Loucy (cell line): ENCODE measurements around the gene MBNL1.
A peak's percentile ranks its signal among the peaks of the same experiment; 100 is the strongest.

Source experiments
- H2AFZ ChIP-seq: fragments of 200-600 bp; sonication (generic); 2 replicates; pipeline ENCODE4 v1.6.0; 2016; ENCODE audit warnings: antibody characterized with exemption, mild to moderate bottlenecking, low read length, moderate library complexity
- H3F3A ChIP-seq: fragments of 200-600 bp; 2 replicates; pipeline ENCODE4 v1.6.0; 2016; ENCODE audit warnings: antibody characterized with exemption, low read depth, mild to moderate bottlenecking
- H3K27me3 ChIP-seq: fragments of 200-600 bp; sonication (generic); 2 replicates; pipeline ENCODE4 v1.6.1; 2014; ENCODE audit warnings: low read length, mild to moderate bottlenecking; ENCODE audit not compliant: insufficient read depth, poor library complexity, severe bottlenecking
- H3K36me3 ChIP-seq: fragments of 200-600 bp; sonication (generic); 2 replicates; pipeline ENCODE4 v1.6.1; 2016; ENCODE audit warnings: low read length; ENCODE audit not compliant: insufficient read depth
- H3K4me1 ChIP-seq: fragments of 200-600 bp; sonication (generic); 2 replicates; pipeline ENCODE4 v1.5.1; 2014; ENCODE audit warnings: low read length, mild to moderate bottlenecking; ENCODE audit not compliant: insufficient read depth, poor library complexity, severe bottlenecking
- H3K4me2 ChIP-seq: fragments of 200-600 bp; sonication (generic); 2 replicates; pipeline ENCODE4 v1.6.0; 2014; ENCODE audit warnings: antibody characterized with exemption, low read length, low read depth, mild to moderate bottlenecking; ENCODE audit not compliant: poor library complexity, severe bottlenecking
- H3K4me3 ChIP-seq: fragments of 200-600 bp; sonication (generic); 2 replicates; pipeline ENCODE4 v1.5.1; 2014; ENCODE audit warnings: low read length, mild to moderate bottlenecking, mixed read lengths; ENCODE audit not compliant: poor library complexity, severe bottlenecking
- H3K79me2 ChIP-seq: fragments of 200-600 bp; sonication (generic); 2 replicates; pipeline ENCODE4 v1.6.1; 2014; ENCODE audit warnings: low read length; ENCODE audit not compliant: insufficient read depth
- H3K9ac ChIP-seq: fragments of 200-600 bp; sonication (generic); 2 replicates; pipeline ENCODE4 v1.6.0; 2014; ENCODE audit warnings: mild to moderate bottlenecking, low read depth, low read length, moderate library complexity; ENCODE audit not compliant: poor library complexity, severe bottlenecking
- H3K9me2 ChIP-seq: fragments of 200-600 bp; sonication (generic); replicated peaks from 2 replicates; pipeline ENCODE4 v1.6.1; 2016; ENCODE audit warnings: low read depth, low read length, mixed read lengths
- H3K9me3 ChIP-seq: fragments of 200-600 bp; sonication (generic); 2 replicates; pipeline ENCODE4 v1.6.1; 2014; ENCODE audit warnings: mild to moderate bottlenecking, antibody characterized with exemption, low read length, low read depth; ENCODE audit not compliant: insufficient read depth
- H4K20me1 ChIP-seq: fragments of 200-600 bp; sonication (generic); 2 replicates; pipeline ENCODE4 v1.6.0; 2014; ENCODE audit warnings: antibody characterized with exemption, low read length, mild to moderate bottlenecking; ENCODE audit not compliant: insufficient read depth, poor library complexity, severe bottlenecking
- CTCF ChIP-seq: fragments of 200-600 bp; sonication (generic); conservative IDR thresholded peaks from 2 replicates; pipeline ENCODE4 v1.5.1; 2014; ENCODE audit warnings: mild to moderate bottlenecking, antibody characterized with exemption, low read length
- EZH2phosphoT487 ChIP-seq: fragments of 200-600 bp; IDR thresholded peaks from 2 replicates; pipeline ENCODE4 v1.6.1; 2018; ENCODE audit warnings: antibody characterized with exemption, mild to moderate bottlenecking, moderate library complexity, borderline replicate concordance

Gene MBNL1

GRCh38 chr3:152243301-152243711, 25.4 kb upstream of the MBNL1 start:
- H3K4me2 ChIP-seq: peak overlapping the region; percentile 77
- TF ChIP-seq CTCF: no peak
- TF ChIP-seq EZH2phosphoT487: no peak
- H3K27me3 ChIP-seq: no peaks in the 10 kb centered on the region
- H3K9me3 ChIP-seq: no peaks in the 10 kb centered on the region
- peak overlapping the region; percentile 69 for H3K4me3 ChIP-seq
- peaks cover 36% of the 10 kb centered on the region for H3K79me2 ChIP-seq
- peak overlapping the region; percentile 56 for H2AFZ ChIP-seq
- H3K9ac ChIP-seq: peak overlapping the region; percentile 79
- no peaks in the 10 kb centered on the region for H3K36me3 ChIP-seq
- no peaks in the 10 kb centered on the region for H3K9me2 ChIP-seq
- H3K4me1 ChIP-seq: peaks cover 69% of the 10 kb centered on the region
- no peaks in the 10 kb centered on the region for H4K20me1 ChIP-seq
- H3F3A ChIP-seq: peaks cover 22% of the 10 kb centered on the region

- Histone ChIP-seq H3K4me2 (peak overlapping the region; percentile 77), H3K9ac (peak overlapping the region; percentile 79), H3K4me3 (peak overlapping the region; percentile 69), H2AFZ (peak overlapping the region; percentile 56), H3K9me2 (no peaks in the 10 kb centered on the region), H3K27me3 (no peaks in the 10 kb centered on the region), H3F3A (peaks cover 22% of the 10 kb centered on the region), H3K79me2 (peaks cover 36% of the 10 kb centered on the region), H3K36me3 (no peaks in the 10 kb centered on the region), H4K20me1 (no peaks in the 10 kb centered on the region), H3K9me3 (no peaks in the 10 kb centered on the region), H3K4me1 (peaks cover 69% of the 10 kb centered on the region)
- TF ChIP-seq EZH2phosphoT487 (no peak), CTCF (no peak)
Observed at GRCh38 chr3:152243721-152244516, 24.8 kb upstream of the MBNL1 start.

GRCh38 chr3:152244517-152244888, 24.2 kb upstream of the MBNL1 start:
- no peaks in the 10 kb centered on the region for H3K9me2 ChIP-seq
- peaks cover 22% of the 10 kb centered on the region for H3F3A ChIP-seq
- H3K4me1 ChIP-seq: peaks cover 69% of the 10 kb centered on the region
- H3K27me3 ChIP-seq: no peaks in the 10 kb centered on the region
- no peaks in the 10 kb centered on the region for H3K9me3 ChIP-seq
- H3K79me2 ChIP-seq: peaks cover 36% of the 10 kb centered on the region
- peak overlapping the region; percentile 69 for H3K4me3 ChIP-seq
- TF ChIP-seq EZH2phosphoT487 (no peak), CTCF (no peak)
- no peaks in the 10 kb centered on the region for H4K20me1 ChIP-seq
- peak overlapping the region; percentile 79 for H3K9ac ChIP-seq
- no peak overlapping the region for H2AFZ ChIP-seq
- peak overlapping the region; percentile 77 for H3K4me2 ChIP-seq
- H3K36me3 ChIP-seq: no peaks in the 10 kb centered on the region
